Left ventricle myocardium inferior (tissue), 1 donor: ENCODE data around the gene SRRD. TPM values are rescaled to one million over a fixed set of nuclear protein-coding genes. Genes with fewer than 3 reads are reported as not detected.

Experiments
- DNase-seq: peaks from one replicate; pipeline ENCODE4 v3.0.0-alpha.2; 2020
- H3K27ac ChIP-seq: fragments of 200-600 bp; replicated peaks from 2 replicates; pipeline ENCODE4 v1.8.0; 2021
- H3K27me3 ChIP-seq: fragments of 200-600 bp; 2 replicates; pipeline ENCODE4 v1.8.0; 2021; ENCODE audit warnings: low read depth
- H3K36me3 ChIP-seq: fragments of 200-600 bp; 2 replicates; pipeline ENCODE4 v1.8.0; 2021
- H3K4me1 ChIP-seq: fragments of 200-600 bp; 2 replicates; pipeline ENCODE4 v1.8.0; 2021
- H3K4me3 ChIP-seq: fragments of 200-600 bp; 2 replicates; pipeline ENCODE4 v1.8.0; 2021; ENCODE audit warnings: mild to moderate bottlenecking, moderate library complexity
- H3K9me3 ChIP-seq: fragments of 200-600 bp; replicated peaks from 2 replicates; pipeline ENCODE4 v1.8.0; 2021
- intact Hi-C: fragments of 100-400 bp; cut with micrococcal nuclease; formaldehyde crosslinking; loops from one replicate; pipeline ENCODE4 v1.11.0; 2022
- total RNA-seq: library from RNA; stranded (reverse); fragmentation: NEBNext Ultra II Directional; extraction: Animal tissue kit (Norgen Biotek cat#: 25700); gene quantifications from one replicate; pipeline ENCODE4 v1.2.1, GENCODE V29; 2021
- TF ChIP-seq, protein P1 (sequence below): fragments of 200-600 bp; IDR thresholded peaks from 2 replicates; pipeline ENCODE4 v1.8.0; 2021; ENCODE audit warnings: antibody characterized with exemption, mild to moderate bottlenecking, borderline replicate concordance
- donor health status: DM: no; HTN: yes; CAD: no; lungs with severe emphysema.

SRRD gene
- total RNA-seq, 1 donor from 2014 or later: 23.5 TPM

DNA sequence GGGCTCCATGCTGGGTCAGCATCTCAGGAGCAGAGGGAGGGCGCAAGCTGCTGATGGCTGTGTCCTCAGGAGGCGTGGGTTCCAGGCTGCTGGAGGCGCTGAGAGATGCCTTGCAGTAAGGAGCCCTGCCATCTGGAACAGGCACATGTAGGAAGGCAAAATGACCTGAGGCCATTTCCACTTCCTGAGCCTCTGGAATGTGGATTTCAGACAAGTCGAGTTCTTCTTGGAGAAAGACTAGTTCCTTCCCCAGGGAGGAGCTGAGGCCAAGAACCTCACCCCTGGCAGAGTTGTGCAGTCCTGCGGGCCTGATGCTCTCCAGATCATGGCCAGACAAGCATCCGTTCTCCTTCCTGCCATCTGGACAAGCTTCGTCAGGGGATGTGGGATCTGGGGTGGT is 19.4 kb upstream of the SRRD start:
- Histone ChIP-seq H3K27ac (no peak overlapping the region), H3K4me1 (peaks cover 10% of the 10 kb centered on the region), H3K9me3 (no peaks in the 10 kb centered on the region), H3K36me3 (peaks cover 87% of the 10 kb centered on the region), H3K4me3 (no peak overlapping the region), H3K27me3 (no peaks in the 10 kb centered on the region)
- intact Hi-C loops: loop anchor here (10.0 kb wide), 1 partner anchor 100 kb away; no protein-coding TSS in a partner anchor
- DNase-seq: peak; percentile 22
- TF ChIP-seq, protein P1, sequence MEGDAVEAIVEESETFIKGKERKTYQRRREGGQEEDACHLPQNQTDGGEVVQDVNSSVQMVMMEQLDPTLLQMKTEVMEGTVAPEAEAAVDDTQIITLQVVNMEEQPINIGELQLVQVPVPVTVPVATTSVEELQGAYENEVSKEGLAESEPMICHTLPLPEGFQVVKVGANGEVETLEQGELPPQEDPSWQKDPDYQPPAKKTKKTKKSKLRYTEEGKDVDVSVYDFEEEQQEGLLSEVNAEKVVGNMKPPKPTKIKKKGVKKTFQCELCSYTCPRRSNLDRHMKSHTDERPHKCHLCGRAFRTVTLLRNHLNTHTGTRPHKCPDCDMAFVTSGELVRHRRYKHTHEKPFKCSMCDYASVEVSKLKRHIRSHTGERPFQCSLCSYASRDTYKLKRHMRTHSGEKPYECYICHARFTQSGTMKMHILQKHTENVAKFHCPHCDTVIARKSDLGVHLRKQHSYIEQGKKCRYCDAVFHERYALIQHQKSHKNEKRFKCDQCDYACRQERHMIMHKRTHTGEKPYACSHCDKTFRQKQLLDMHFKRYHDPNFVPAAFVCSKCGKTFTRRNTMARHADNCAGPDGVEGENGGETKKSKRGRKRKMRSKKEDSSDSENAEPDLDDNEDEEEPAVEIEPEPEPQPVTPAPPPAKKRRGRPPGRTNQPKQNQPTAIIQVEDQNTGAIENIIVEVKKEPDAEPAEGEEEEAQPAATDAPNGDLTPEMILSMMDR: no peak

DNA sequence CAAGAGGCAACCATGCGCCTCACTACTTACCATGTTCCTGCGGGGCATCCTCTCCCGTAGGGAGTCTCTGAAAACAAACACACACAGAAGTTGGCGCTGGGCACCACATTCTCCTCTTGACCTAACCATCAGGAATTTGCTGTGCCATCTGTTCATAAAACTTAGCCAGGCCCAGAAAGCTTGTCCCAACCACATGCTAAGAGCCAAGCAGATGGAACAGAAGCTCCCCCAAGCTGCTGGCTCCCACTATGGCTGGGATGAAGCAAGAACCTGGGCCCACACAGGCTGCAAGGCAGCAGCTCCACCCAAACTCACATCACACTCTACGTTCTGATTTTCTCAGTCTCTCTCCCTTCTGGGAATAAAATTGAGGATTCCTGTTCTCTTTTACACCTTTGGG is 17.5 kb upstream of the SRRD start:
- no peak for DNase-seq
- H3K27me3 ChIP-seq: no peaks in the 10 kb centered on the region
- no peak overlapping the region for H3K4me3 ChIP-seq
- intact Hi-C loops: loop anchor here (10.0 kb wide), 1 partner anchor 101 kb away; no protein-coding TSS in a partner anchor
- H3K9me3 ChIP-seq: no peaks in the 10 kb centered on the region
- TF ChIP-seq, protein P1: no peak
- no peak overlapping the region for H3K27ac ChIP-seq
- H3K36me3 ChIP-seq: peaks cover 96% of the 10 kb centered on the region
- H3K4me1 ChIP-seq: peaks cover 6% of the 10 kb centered on the region

DNA sequence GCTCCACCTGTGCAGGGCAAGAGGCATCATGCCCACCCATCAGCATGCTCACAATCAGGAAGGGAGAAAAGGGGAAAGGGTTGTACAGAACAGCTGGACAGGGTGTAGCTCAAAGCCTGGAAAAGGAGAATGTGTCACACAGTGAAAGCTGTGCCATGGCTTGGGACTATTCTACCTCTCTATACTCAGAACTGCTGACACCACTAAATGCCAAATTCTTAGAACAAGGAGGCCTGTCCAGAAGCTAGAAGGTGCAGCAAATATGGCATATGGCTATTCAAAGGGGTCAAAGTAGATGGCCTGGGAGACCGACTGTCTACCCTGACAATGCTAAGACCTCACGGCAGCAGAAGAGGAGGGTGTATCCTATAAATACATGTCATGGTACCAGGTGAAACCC is 12.9 kb upstream of the SRRD start:
- Histone ChIP-seq H3K36me3 (peaks cover 97% of the 10 kb centered on the region), H3K9me3 (no peaks in the 10 kb centered on the region), H3K4me3 (no peak overlapping the region), H3K4me1 (no peaks in the 10 kb centered on the region), H3K27ac (no peak overlapping the region), H3K27me3 (no peaks in the 10 kb centered on the region)
- intact Hi-C loops: no loop called here
- DNase-seq: no peak
- TF ChIP-seq, protein P1: no peak

DNA sequence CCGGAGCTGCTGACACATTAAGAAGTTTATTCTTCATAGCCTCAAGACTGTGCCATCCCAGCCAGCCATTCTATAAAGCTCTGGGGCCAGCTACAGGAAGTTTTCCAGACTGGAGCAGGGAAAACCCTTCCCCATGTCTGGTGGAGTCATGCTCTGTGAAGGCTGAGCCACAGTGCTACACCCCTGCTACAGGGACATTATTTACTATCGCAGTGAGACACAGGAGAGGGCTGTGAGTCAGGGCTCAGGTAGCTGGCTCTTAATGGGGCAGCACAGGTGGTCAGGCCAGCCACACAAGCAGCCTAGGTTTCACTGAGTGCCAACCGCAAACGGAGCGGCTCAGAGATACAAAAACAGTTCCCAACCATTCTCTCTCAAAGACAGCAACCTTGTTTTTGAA is 12.2 kb upstream of the SRRD start:
- no peak overlapping the region for H3K27ac ChIP-seq
- TF ChIP-seq, protein P1: no peak
- H3K9me3 ChIP-seq: no peaks in the 10 kb centered on the region
- no peak overlapping the region for H3K4me3 ChIP-seq
- peaks cover 97% of the 10 kb centered on the region for H3K36me3 ChIP-seq
- intact Hi-C loops: no loop called here
- H3K4me1 ChIP-seq: no peaks in the 10 kb centered on the region
- no peaks in the 10 kb centered on the region for H3K27me3 ChIP-seq
- no peak for DNase-seq

DNA sequence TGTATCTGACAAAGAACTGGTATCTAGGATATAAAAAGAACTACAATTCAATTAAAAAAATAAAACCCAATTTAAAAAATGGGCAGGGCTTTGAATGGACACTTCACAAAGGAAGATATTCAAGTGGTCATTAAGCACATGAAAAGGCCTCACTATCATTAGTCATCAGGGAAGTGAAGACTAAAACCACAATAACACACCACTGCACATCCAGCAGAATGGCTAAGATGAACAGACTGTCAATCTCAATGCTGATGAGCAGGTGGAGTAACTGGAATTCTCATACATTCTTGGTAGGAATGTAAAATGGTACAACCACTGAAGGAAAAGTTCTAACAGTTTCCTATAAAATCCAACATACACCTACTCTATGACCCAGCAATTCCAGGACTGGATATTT is 9.0 kb upstream of the SRRD start:
- H3K4me3 ChIP-seq: no peak overlapping the region
- TF ChIP-seq, protein P1: no peak
- H3K9me3 ChIP-seq: no peaks in the 10 kb centered on the region
- no peaks in the 10 kb centered on the region for H3K27me3 ChIP-seq
- no peak for DNase-seq
- no peak overlapping the region for H3K27ac ChIP-seq
- H3K36me3 ChIP-seq: peaks cover 83% of the 10 kb centered on the region
- intact Hi-C loops: no loop called here
- peaks cover 11% of the 10 kb centered on the region for H3K4me1 ChIP-seq
